GM12873 (cell line): ENCODE data around the gene CTNS.
A peak's percentile ranks its signal among the peaks of the same experiment; 100 is the strongest.

ENCODE experiments used
- CTCF ChIP-seq: IDR thresholded peaks from 2 replicates; pipeline ENCODE4 v1.5.1; 2012; ENCODE audit warnings: low read depth, mild to moderate bottlenecking, moderate library complexity, low read length, control low read depth; ENCODE audit not compliant: insufficient read depth; ENCODE audit errors: missing control alignments

Gene CTNS

GRCh38 chr17:3682033-3682432 lies 45.5 kb downstream of the CTNS start:
- TF ChIP-seq CTCF = no peak

- TF ChIP-seq CTCF = peak; percentile 99
These were observed 46.5 kb downstream of the CTNS start for GRCh38 chr17:3683054-3683511.

GRCh38 chr17:3685174-3685573 lies 48.6 kb downstream of the CTNS start:
- no peak for TF ChIP-seq CTCF

DNA sequence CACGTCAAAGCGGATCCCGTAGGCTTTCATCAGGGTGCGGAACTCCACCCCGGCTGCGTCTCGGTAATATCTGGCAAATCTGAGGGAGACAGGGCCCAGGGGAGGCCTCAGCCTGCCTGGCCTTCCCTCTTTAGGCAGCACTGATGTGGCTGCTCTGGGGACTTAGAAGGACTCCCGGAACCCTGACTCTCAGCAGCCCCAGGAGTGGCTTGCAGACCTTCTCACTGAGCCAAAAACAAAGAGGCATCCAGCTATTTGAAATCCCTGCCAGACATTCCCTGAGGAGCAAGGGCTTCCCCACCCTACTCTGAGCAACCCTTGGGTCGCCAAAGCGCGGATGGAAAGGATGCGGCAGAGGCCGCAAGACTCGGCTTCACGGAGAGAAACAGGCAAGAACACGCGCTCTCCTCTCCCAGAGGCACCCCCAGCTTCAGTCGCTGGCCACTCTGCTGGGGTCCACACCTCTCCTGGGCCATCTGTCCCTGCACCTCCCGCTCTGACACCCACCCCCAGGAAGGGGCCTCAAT lies 51.5 kb downstream of the CTNS start:
- no peak for TF ChIP-seq CTCF

DNA sequence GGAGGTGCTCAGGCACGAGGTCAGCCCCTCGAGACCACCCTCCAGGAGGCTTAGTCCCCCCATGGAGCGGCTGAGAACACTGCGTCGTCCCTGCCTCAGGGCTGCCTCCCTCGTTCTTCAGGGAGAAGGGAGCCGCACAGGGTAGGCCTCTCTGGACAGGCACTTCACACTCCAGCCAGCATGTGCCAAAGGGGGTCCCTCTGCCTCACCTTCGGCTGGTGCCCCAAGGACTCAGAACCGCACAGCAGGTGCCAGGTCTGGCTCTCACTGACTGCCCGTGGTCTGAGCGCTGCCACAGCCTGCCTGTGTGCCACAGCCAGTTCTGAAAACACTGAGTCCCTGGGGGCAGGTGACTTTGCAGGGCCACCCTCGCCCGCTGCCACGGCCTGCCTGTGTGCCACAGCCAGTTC lies 52.3 kb downstream of the CTNS start:
- no peak for TF ChIP-seq CTCF

GRCh38 chr17:3689262-3690093 lies 52.9 kb downstream of the CTNS start:
- no peak for TF ChIP-seq CTCF

- TF ChIP-seq CTCF = no peak
These were observed 53.6 kb downstream of the CTNS start for GRCh38 chr17:3690094-3690715.
